ENCODE data around the gene TPRKB.
"Not testable (repeated sequence)": the region's sequence is repeated elsewhere in the genome, so short reads cannot be mapped to it uniquely, and the experiment has no call there.

TPRKB gene

GRCh38 chr2:73696985-73697384, 40.2 kb downstream of the TPRKB start:
- peaks cover 24% of the 10 kb centered on the region for H3K4me1 ChIP-seq (ENCODE audit: control insufficient read depth, insufficient read depth, low read length)

GRCh38 chr2:73696521-73696920, 40.6 kb downstream of the TPRKB start:
- peaks cover 20% of the 10 kb centered on the region for H3K4me1 ChIP-seq (ENCODE audit: control insufficient read depth, insufficient read depth, low read length)
- not testable (repeated sequence) for H3K4me3 ChIP-seq (ENCODE audit: low read length); H3K36me3 ChIP-seq (ENCODE audit: control insufficient read depth, insufficient read depth, low read length); H3K27me3 ChIP-seq (ENCODE audit: control insufficient read depth, insufficient read depth, low read length); H3K9me3 ChIP-seq (ENCODE audit: control insufficient read depth, low read length); H3K9ac ChIP-seq (ENCODE audit: low read length)

More at GRCh38 chr2:73696985-73697384, 40.2 kb downstream of the TPRKB start:
- not testable (repeated sequence) for H3K9ac ChIP-seq (ENCODE audit: low read length); H3K36me3 ChIP-seq (ENCODE audit: control insufficient read depth, insufficient read depth, low read length); H3K4me3 ChIP-seq (ENCODE audit: low read length); H3K27me3 ChIP-seq (ENCODE audit: control insufficient read depth, insufficient read depth, low read length); H3K9me3 ChIP-seq (ENCODE audit: control insufficient read depth, low read length)

GRCh38 chr2:73690372-73691088, 46.6 kb downstream of the TPRKB start:
- not testable (repeated sequence) for H3K27me3 ChIP-seq (ENCODE audit: control insufficient read depth, insufficient read depth, low read length); H3K4me3 ChIP-seq (ENCODE audit: low read length); H3K9ac ChIP-seq (ENCODE audit: low read length); H3K36me3 ChIP-seq (ENCODE audit: control insufficient read depth, insufficient read depth, low read length); H3K9me3 ChIP-seq (ENCODE audit: control insufficient read depth, low read length); H3K4me1 ChIP-seq (ENCODE audit: control insufficient read depth, insufficient read depth, low read length)

GRCh38 chr2:73688494-73688893, 48.7 kb downstream of the TPRKB start:
- H3K36me3 ChIP-seq (ENCODE audit: control insufficient read depth, insufficient read depth, low read length); H3K4me1 ChIP-seq (ENCODE audit: control insufficient read depth, insufficient read depth, low read length); H3K9ac ChIP-seq (ENCODE audit: low read length); H3K27me3 ChIP-seq (ENCODE audit: control insufficient read depth, insufficient read depth, low read length); H3K9me3 ChIP-seq (ENCODE audit: control insufficient read depth, low read length); H3K4me3 ChIP-seq (ENCODE audit: low read length): not testable (repeated sequence)

- H3K9ac ChIP-seq (ENCODE audit: low read length), result no peak overlapping the region
These were observed 51.2 kb downstream of the TPRKB start for GRCh38 chr2:73685764-73686438.

GRCh38 chr2:73684905-73685304, 52.2 kb downstream of the TPRKB start:
- not testable (repeated sequence) for H3K27me3 ChIP-seq (ENCODE audit: control insufficient read depth, insufficient read depth, low read length); H3K9me3 ChIP-seq (ENCODE audit: control insufficient read depth, low read length); H3K4me1 ChIP-seq (ENCODE audit: control insufficient read depth, insufficient read depth, low read length); H3K36me3 ChIP-seq (ENCODE audit: control insufficient read depth, insufficient read depth, low read length); H3K4me3 ChIP-seq (ENCODE audit: low read length); H3K9ac ChIP-seq (ENCODE audit: low read length)

More at GRCh38 chr2:73685764-73686438, 51.2 kb downstream of the TPRKB start:
- Histone ChIP-seq H3K9me3 (ENCODE audit: control insufficient read depth, low read length) (no peaks in the 10 kb centered on the region), H3K4me3 (ENCODE audit: low read length) (no peak overlapping the region), H3K36me3 (ENCODE audit: control insufficient read depth, insufficient read depth, low read length) (no peaks in the 10 kb centered on the region), H3K27me3 (ENCODE audit: control insufficient read depth, insufficient read depth, low read length) (no peaks in the 10 kb centered on the region), H3K4me1 (ENCODE audit: control insufficient read depth, insufficient read depth, low read length) (peaks cover 6% of the 10 kb centered on the region)

- not testable (repeated sequence) for H3K9ac ChIP-seq (ENCODE audit: low read length); H3K27me3 ChIP-seq (ENCODE audit: control insufficient read depth, insufficient read depth, low read length); H3K4me3 ChIP-seq (ENCODE audit: low read length); H3K36me3 ChIP-seq (ENCODE audit: control insufficient read depth, insufficient read depth, low read length); H3K9me3 ChIP-seq (ENCODE audit: control insufficient read depth, low read length); H3K4me1 ChIP-seq (ENCODE audit: control insufficient read depth, insufficient read depth, low read length)
These were observed 52.8 kb downstream of the TPRKB start for GRCh38 chr2:73684325-73684724.

- H3K9ac ChIP-seq (ENCODE audit: low read length); H3K9me3 ChIP-seq (ENCODE audit: control insufficient read depth, low read length); H3K4me1 ChIP-seq (ENCODE audit: control insufficient read depth, insufficient read depth, low read length); H3K4me3 ChIP-seq (ENCODE audit: low read length); H3K27me3 ChIP-seq (ENCODE audit: control insufficient read depth, insufficient read depth, low read length); H3K36me3 ChIP-seq (ENCODE audit: control insufficient read depth, insufficient read depth, low read length): not testable (repeated sequence)
These were observed 57.1 kb downstream of the TPRKB start for GRCh38 chr2:73679951-73680571.
